Gastroesophageal sphincter (tissue), 4 donors: ENCODE results near the gene MAOB. TPM values are rescaled to one million over a fixed set of nuclear protein-coding genes. Genes with fewer than 3 reads are reported as not detected.

Source experiments
- ATAC-seq: fragments of 150-250 bp; one replicate; pipeline ENCODE4 v1.9.1; 2016; ENCODE audit warnings: mild to moderate bottlenecking, moderate library complexity
- H3K27ac ChIP-seq, 4 donors: fragments of 200-600 bp; sonication (generic) in 3 of 4; 1 replicate in 3 of 4; 2 replicates in 1 of 4; pipeline ENCODE4 v1.5.1; 2016 to 2019
- H3K27me3 ChIP-seq: fragments of 200-600 bp; sonication (generic); one replicate; pipeline ENCODE4 v1.5.1; 2019
- H3K36me3 ChIP-seq, 2 donors: fragments of 200-600 bp; sonication (generic); one replicate each; pipeline ENCODE4 v1.5.1; 2019; ENCODE audit warnings: control low read depth in 1 of 2
- H3K4me1 ChIP-seq, 3 donors: fragments of 200-600 bp; sonication (generic); 1 replicate in 2 of 3; 2 replicates in 1 of 3; pipeline ENCODE4 v1.5.1; 2016 to 2019; ENCODE audit warnings: control low read depth in 2 of 3
- H3K4me3 ChIP-seq, 2 donors: fragments of 200-600 bp; sonication (generic); one replicate each; pipeline ENCODE4 v1.5.1; 2019; ENCODE audit warnings: mild to moderate bottlenecking in 1 of 2, moderate library complexity in 1 of 2
- H3K9me3 ChIP-seq, 3 donors: fragments of 200-600 bp; sonication (generic); one replicate each; pipeline ENCODE4 v1.5.1; 2017 to 2019; ENCODE audit warnings: control low read depth in 2 of 3
- EP300 ChIP-seq: sonication (generic); formaldehyde crosslinking; IDR thresholded peaks from one replicate; pipeline ENCODE4 v1.6.1; 2017; ENCODE audit warnings: antibody characterized with exemption, mild to moderate bottlenecking
- POLR2A ChIP-seq, 2 donors: fragments of 450-650 bp; IDR thresholded peaks; one replicate each; pipeline ENCODE4 v1.6.1; 2017; ENCODE audit warnings: antibody characterized with exemption in 2 of 2, mild to moderate bottlenecking in 2 of 2, moderate library complexity in 1 of 2
- POLR2AphosphoS5 ChIP-seq: sonication (generic); formaldehyde crosslinking; IDR thresholded peaks from one replicate; pipeline ENCODE4 v1.6.1; 2017; ENCODE audit warnings: antibody characterized with exemption
- WGBS, 2 donors: methylation state at CpG; one replicate each; pipeline ENCODE4 v1.1.5; 2018; ENCODE audit warnings: low coverage in 1 of 2; 5-methylcytosine and 5-hydroxymethylcytosine counted together
- total RNA-seq, 4 donors: library from RNA; depleted of rRNA; stranded (reverse); fragments of >200 nt; gene quantifications; one replicate each; pipeline ENCODE4 v1.1.0, GENCODE V29; 2016
- TF ChIP-seq, protein P1 (sequence below), 4 experiments: fragments of 200-600 bp in 2 of 4; fragments of 450-650 bp in 2 of 4; sonication (generic) in 1 of 4; IDR thresholded peaks; one replicate each; pipeline ENCODE4 v1.5.1; 2017 to 2019; ENCODE audit warnings: antibody characterized with exemption in 4 of 4, mild to moderate bottlenecking in 2 of 4, moderate library complexity in 2 of 4

MAOB gene
- total RNA-seq, 4 donors from 2014 or later = 24.5 to 92.3 (median 72.2) TPM

DNA sequence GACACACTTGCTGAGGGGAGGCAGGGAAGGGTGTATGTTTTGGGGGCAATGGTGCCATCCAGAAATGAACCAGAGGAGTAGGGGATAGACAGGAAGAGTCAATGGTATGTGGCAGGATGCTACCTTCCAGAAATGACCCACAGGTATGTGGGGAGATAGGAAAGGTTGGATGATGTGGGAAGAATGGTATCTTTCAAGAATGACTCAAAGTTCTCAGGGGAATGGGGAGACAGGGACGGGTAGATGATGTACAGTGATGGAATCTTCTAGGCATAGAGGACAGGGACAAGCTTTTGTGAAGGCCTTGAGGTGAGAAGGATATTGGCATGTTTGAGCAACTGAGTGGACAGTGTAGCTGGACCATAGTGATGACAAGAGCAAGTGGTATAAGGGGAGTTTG lies 161.3 kb downstream of the MAOB start:
- Histone ChIP-seq H3K27ac (no peak overlapping the region), H3K27me3 (no peaks in the 10 kb centered on the region), H3K9me3 (no peaks in the 10 kb centered on the region), H3K36me3 (peaks cover 0 to 43% of the 10 kb centered on the region in 2 donors), H3K4me1 (no peaks in the 10 kb centered on the region), H3K4me3 (no peak overlapping the region)
- no peak for ATAC-seq
- 64 to 70% methylated on average over 1 of the region's 1 CpG for WGBS, 2 donors
- no peak for TF ChIP-seq POLR2A (IDR thresholded peaks at IDR 0.05)

DNA sequence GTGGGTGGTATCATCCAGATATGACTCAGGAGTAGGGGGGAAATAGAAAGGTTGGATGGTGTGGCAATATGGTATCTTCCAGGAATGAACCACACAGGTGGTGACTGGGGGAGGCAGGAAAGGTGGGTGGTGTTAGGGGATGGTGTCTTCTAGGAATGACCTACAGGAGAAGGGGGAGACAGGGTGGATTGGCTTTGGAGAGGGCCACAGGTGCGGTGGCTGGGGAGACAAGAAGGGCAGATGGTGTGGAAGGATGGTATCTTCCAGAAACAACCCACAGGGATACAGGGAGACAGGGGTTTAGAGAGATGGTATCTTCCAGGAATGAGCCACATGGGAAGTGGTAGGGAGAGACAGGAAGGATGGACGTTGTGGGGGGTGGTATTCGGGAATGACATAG lies 162.2 kb downstream of the MAOB start:
- Histone ChIP-seq H3K27ac (no peak overlapping the region), H3K36me3 (peaks cover 0 to 43% of the 10 kb centered on the region in 2 donors), H3K4me3 (no peak overlapping the region), H3K4me1 (no peaks in the 10 kb centered on the region), H3K9me3 (no peaks in the 10 kb centered on the region), H3K27me3 (no peaks in the 10 kb centered on the region)
- no peak for ATAC-seq
- TF ChIP-seq POLR2A (IDR thresholded peaks at IDR 0.05) (no peak), POLR2AphosphoS5 (no peak), EP300 (no peak)
- TF ChIP-seq, protein P1, sequence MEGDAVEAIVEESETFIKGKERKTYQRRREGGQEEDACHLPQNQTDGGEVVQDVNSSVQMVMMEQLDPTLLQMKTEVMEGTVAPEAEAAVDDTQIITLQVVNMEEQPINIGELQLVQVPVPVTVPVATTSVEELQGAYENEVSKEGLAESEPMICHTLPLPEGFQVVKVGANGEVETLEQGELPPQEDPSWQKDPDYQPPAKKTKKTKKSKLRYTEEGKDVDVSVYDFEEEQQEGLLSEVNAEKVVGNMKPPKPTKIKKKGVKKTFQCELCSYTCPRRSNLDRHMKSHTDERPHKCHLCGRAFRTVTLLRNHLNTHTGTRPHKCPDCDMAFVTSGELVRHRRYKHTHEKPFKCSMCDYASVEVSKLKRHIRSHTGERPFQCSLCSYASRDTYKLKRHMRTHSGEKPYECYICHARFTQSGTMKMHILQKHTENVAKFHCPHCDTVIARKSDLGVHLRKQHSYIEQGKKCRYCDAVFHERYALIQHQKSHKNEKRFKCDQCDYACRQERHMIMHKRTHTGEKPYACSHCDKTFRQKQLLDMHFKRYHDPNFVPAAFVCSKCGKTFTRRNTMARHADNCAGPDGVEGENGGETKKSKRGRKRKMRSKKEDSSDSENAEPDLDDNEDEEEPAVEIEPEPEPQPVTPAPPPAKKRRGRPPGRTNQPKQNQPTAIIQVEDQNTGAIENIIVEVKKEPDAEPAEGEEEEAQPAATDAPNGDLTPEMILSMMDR (IDR thresholded peaks at IDR 0.05) = no peak
- WGBS, 2 donors = 70 to 100% methylated on average over 1 to 3 of the region's 3 CpGs

DNA sequence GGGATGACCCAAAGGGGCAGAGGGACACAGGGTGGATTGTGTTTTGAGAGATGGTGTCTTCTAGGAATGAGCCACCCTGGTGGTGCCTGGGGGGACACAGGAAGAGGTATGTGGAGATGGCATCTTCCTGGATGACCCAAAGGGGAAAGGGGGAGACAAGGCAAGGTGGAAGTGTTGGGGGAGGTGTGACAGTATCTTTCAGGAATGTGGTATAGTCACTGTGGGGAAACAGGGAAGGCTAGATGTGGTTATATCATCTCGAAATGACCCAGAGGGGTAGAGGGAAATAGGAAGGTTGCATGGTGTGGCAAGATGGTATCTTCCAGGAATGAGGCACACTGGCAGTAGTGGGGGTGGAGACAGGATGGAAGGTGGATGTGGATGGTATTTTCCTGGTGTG lies 163.3 kb downstream of the MAOB start:
- H3K27me3 ChIP-seq = no peaks in the 10 kb centered on the region
- TF ChIP-seq, protein P1 (IDR thresholded peaks at IDR 0.05) = no peak
- no peak for TF ChIP-seq EP300
- no peak for TF ChIP-seq POLR2AphosphoS5
- no peak for TF ChIP-seq POLR2A (IDR thresholded peaks at IDR 0.05)
- no peaks in the 10 kb centered on the region for H3K4me1 ChIP-seq
- H3K4me3 ChIP-seq = no peak overlapping the region
- peaks cover 0 to 43% of the 10 kb centered on the region in 2 donors for H3K36me3 ChIP-seq
- 73 to 80% methylated on average over 1 of the region's 1 CpG for WGBS, 2 donors
- H3K27ac ChIP-seq = no peak overlapping the region
- ATAC-seq = no peak
- no peaks in the 10 kb centered on the region for H3K9me3 ChIP-seq

DNA sequence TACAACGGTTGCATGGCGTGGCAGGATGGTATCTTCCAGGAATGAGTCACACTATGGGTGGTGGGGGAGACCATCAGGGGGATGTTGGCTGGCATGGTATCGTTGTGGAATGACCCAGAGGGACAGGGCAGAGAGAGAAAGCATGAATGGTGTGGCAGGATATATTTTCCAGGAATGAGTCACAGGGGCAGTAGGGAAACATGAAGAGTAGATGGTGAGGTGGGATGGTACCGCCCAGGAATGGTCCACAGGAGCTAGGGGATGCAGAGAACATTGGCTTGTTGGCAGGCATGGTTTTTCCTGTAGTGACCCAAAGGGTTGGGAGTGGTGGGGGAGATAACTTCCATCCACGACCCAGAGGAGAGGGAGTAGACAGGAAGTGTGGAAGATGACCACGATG lies 163.7 kb downstream of the MAOB start:
- no peak for ATAC-seq
- no peak overlapping the region for H3K27ac ChIP-seq
- H3K9me3 ChIP-seq = no peaks in the 10 kb centered on the region
- TF ChIP-seq, protein P1 (IDR thresholded peaks at IDR 0.05) = no peak
- TF ChIP-seq EP300 = no peak
- H3K4me1 ChIP-seq = no peaks in the 10 kb centered on the region
- no peak overlapping the region for H3K4me3 ChIP-seq
- H3K27me3 ChIP-seq = no peaks in the 10 kb centered on the region
- WGBS, 2 donors = 83 to 94% methylated on average over 3 to 5 of the region's 6 CpGs
- peaks cover 0 to 43% of the 10 kb centered on the region in 2 donors for H3K36me3 ChIP-seq

DNA sequence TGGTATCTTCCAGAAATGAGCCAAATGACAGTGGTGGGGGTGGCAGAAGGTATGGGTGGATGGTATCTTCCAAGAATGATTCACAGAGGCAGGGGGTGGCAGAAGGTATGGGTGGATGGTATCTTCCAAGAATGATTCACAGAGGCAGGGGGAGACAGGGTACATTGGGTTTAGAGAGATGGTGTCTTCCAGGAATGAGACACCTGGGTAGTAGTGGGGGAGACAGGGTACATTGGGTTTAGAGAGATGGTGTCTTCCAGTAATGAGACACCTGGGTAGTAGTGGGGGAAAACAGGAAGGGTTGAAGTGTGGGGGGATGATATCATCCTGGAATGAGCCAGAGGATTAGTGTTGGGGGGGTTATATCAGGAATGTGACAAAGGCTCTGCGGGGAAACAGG lies 164.2 kb downstream of the MAOB start:
- Histone ChIP-seq H3K4me3 (no peak overlapping the region), H3K4me1 (no peaks in the 10 kb centered on the region), H3K36me3 (peaks cover 0 to 47% of the 10 kb centered on the region in 2 donors), H3K27me3 (no peaks in the 10 kb centered on the region), H3K9me3 (no peaks in the 10 kb centered on the region), H3K27ac (no peak overlapping the region)
- TF ChIP-seq POLR2A (IDR thresholded peaks at IDR 0.05) = no peak
- TF ChIP-seq POLR2AphosphoS5 = no peak
- TF ChIP-seq, protein P1 (IDR thresholded peaks at IDR 0.05) = no peak
- TF ChIP-seq EP300 = no peak
- no peak for ATAC-seq
- WGBS, 2 donors = 57 to 86% methylated on average over 1 of the region's 1 CpG
